A549 treated with dexamethasone at 1 μM for 4 hours (cell line): ENCODE results near the gene CALCOCO2. TPM values are rescaled to one million over a fixed set of nuclear protein-coding genes. Genes with fewer than 3 reads are reported as not detected.

Source experiments
- total RNA-seq: library from RNA; stranded (reverse); fragments of 200-300 nt; extraction: Qiagen RNA extraction; gene quantifications from 5 replicates; pipeline ENCODE4 v1.2.3, GENCODE V29; 2022

The CALCOCO2 gene
- 76.5 to 92.9 TPM (median 91.9 TPM) in 5 replicates for total RNA-seq

GRCh38 chr17:48830840-48831548, at the start of gene CALCOCO2:
CALCOCO2 (plus strand) TSS chr17:48831035; CDS start chr17:48841708, 10,673 bp downstream.

GRCh38 chr17:48816774-48817590, 13.9 kb upstream of the CALCOCO2 start, which contains the start of gene TTLL6:
TTLL6 (minus strand) TSS chr17:48817229; CDS start chr17:48817072, 157 bp downstream.

GRCh38 chr17:48908047-48908843, 77.4 kb downstream of the CALCOCO2 start, which contains the start of gene UBE2Z:
UBE2Z (plus strand) TSS chr17:48908407; CDS start chr17:48908504, 97 bp downstream.

Other genes starting within 250 kb of the CALCOCO2 start
- 3.9 to 6.9 TPM (median 6.0 TPM) in 5 replicates for gene HOXB3, start 240.8 kb upstream of the CALCOCO2 start, total RNA-seq
- 0.88 to 2.5 TPM (median 2.0 TPM) in 5 replicates for gene HOXB5, start 237.3 kb upstream of the CALCOCO2 start, total RNA-seq
- 2.5 to 5.9 TPM (median 4.8 TPM) in 5 replicates for gene HOXB6, start 226.0 kb upstream of the CALCOCO2 start, total RNA-seq
- gene HOXB7, start 220.0 kb upstream of the CALCOCO2 start, total RNA-seq: 28.6 to 35.7 TPM (median 31.4 TPM) in 5 replicates
- 5.3 to 6.8 TPM (median 5.9 TPM) in 5 replicates for gene HOXB8, start 215.7 kb upstream of the CALCOCO2 start, total RNA-seq
- 7.0 to 7.5 TPM (median 7.3 TPM) in 5 replicates for gene HOXB9, start 204.7 kb upstream of the CALCOCO2 start, total RNA-seq
- not detected in 5 replicates for gene PRAC1, start 108.5 kb upstream of the CALCOCO2 start, total RNA-seq
- not detected in 5 replicates for gene PRAC2, start 107.8 kb upstream of the CALCOCO2 start, total RNA-seq
- gene HOXB13, start 102.3 kb upstream of the CALCOCO2 start, total RNA-seq: 1.6 to 2.3 TPM (median 2.0 TPM) in 5 replicates
- 0.56 to 1.1 TPM (median 0.70 TPM) in 5 replicates for gene TTLL6, start 13.8 kb upstream of the CALCOCO2 start, total RNA-seq
- 449 to 777 TPM (median 534 TPM) in 5 replicates for gene ATP5MC1, start 61.8 kb downstream of the CALCOCO2 start, total RNA-seq
- 117 to 131 TPM (median 125 TPM) in 5 replicates for gene UBE2Z, start 77.4 kb downstream of the CALCOCO2 start, total RNA-seq
- 282 to 307 TPM (median 283 TPM) in 5 replicates for gene SNF8, start 113.8 kb downstream of the CALCOCO2 start, total RNA-seq
- gene GIP, start 137.6 kb downstream of the CALCOCO2 start, total RNA-seq: 3.5 to 5.6 TPM (median 4.5 TPM) in 5 replicates
- gene IGF2BP1, start 166.3 kb downstream of the CALCOCO2 start, total RNA-seq: 49.8 to 95.2 TPM (median 92.0 TPM) in 5 replicates